ENCODE measurements around the gene MAP3K19. TPM values are rescaled to one million over a fixed set of nuclear protein-coding genes. Genes with fewer than 3 reads are reported as not detected.
A peak's percentile ranks its signal among the peaks of the same experiment; 100 is the strongest.

MAP3K19 gene
- total RNA-seq, 4 donors from 2014 or later, result not detected

GRCh38 chr2:135055182-135055786, 8.0 kb upstream of the MAP3K19 start:
- in situ Hi-C loops (cut with MboI; ENCODE audit: low pct_ligation_motif_present in 1 of 4, low pct_unique_long_range_greater_than_20kb in 1 of 4, low sequenced_read_pairs in 3 of 4) (no loop called here), intact Hi-C loops (cut with DNase I; ENCODE audit: low total_unique reads) (no loop called here)
- H3K27ac ChIP-seq, result peak overlapping the region in 1 of 4 donors; percentile 0

GRCh38 chr2:135052997-135053474, 5.8 kb upstream of the MAP3K19 start:
- TF ChIP-seq POLR2A (IDR thresholded peaks at IDR 0.05), result no peak
- no peak for TF ChIP-seq EP300 (IDR thresholded peaks at IDR 0.05; ENCODE audit: low read depth)
- TF ChIP-seq POLR2AphosphoS5 (IDR thresholded peaks at IDR 0.05), result no peak
- TF ChIP-seq CTCF (IDR thresholded peaks at IDR 0.05), result no peak
- Histone ChIP-seq H3K4me1 (peaks cover 17 to 41% (median 22%) of the 10 kb centered on the region in 4 donors), H3K4me3 (peak overlapping the region; percentile 52 to 96 (median 67)), H3K9me3 (no peaks in the 10 kb centered on the region), H3K36me3 (peaks cover 0 to 9% (median 0%) of the 10 kb centered on the region in 4 donors), H3K27me3 (no peaks in the 10 kb centered on the region), H3K27ac (peak overlapping the region; percentile 91 to 99 (median 92))
- intact Hi-C loops (cut with DNase I; ENCODE audit: low total_unique reads) (no loop called here), in situ Hi-C loops (cut with MboI; ENCODE audit: low pct_ligation_motif_present in 1 of 4, low pct_unique_long_range_greater_than_20kb in 1 of 4, low sequenced_read_pairs in 3 of 4) (no loop called here)
- WGBS, 2 donors (ENCODE audit: low coverage in 1 of 2), result 5 to 23% methylated on average over 3 to 15 of the region's 15 CpGs
- no peak for DNase-seq

More at GRCh38 chr2:135055182-135055786, 8.0 kb upstream of the MAP3K19 start:
- DNase-seq, result no peak
- peaks cover 0 to 15% (median 0%) of the 10 kb centered on the region in 4 donors for H3K36me3 ChIP-seq
- TF ChIP-seq POLR2AphosphoS5 (IDR thresholded peaks at IDR 0.05) (no peak), POLR2A (IDR thresholded peaks at IDR 0.05) (no peak), CTCF (IDR thresholded peaks at IDR 0.05) (no peak), EP300 (IDR thresholded peaks at IDR 0.05; ENCODE audit: low read depth) (no peak)
- H3K27me3 ChIP-seq, result no peaks in the 10 kb centered on the region
- 75% methylated on average over 2 of the region's 2 CpGs; no CpG with 5 or more reads in 1 of the 2 donors for WGBS, 2 donors (ENCODE audit: low coverage in 1 of 2)
- H3K4me1 ChIP-seq, result peaks cover 17 to 44% (median 22%) of the 10 kb centered on the region in 4 donors
- H3K4me3 ChIP-seq, result no peak overlapping the region
- no peaks in the 10 kb centered on the region for H3K9me3 ChIP-seq

GRCh38 chr2:135052042-135052876, 5.0 kb upstream of the MAP3K19 start, which contains the start of gene RAB3GAP1:
Gene RAB3GAP1, plus strand, starts transcription at chr2:135052292. Its CDS starts 16 bp downstream, at chr2:135052308.
- 0 to 1% methylated on average over 20 to 45 of the region's 45 CpGs for WGBS, 2 donors (ENCODE audit: low coverage in 1 of 2)
- Histone ChIP-seq H3K9me3 (no peaks in the 10 kb centered on the region), H3K36me3 (peaks cover 0 to 1% (median 0%) of the 10 kb centered on the region in 4 donors), H3K27ac (peak within 1 kb of the TSS; percentile 91 to 99 (median 92)), H3K4me3 (peak within 1 kb of the TSS; percentile 52 to 96 (median 67)), H3K27me3 (no peaks in the 10 kb centered on the region), H3K4me1 (peaks cover 17 to 34% (median 22%) of the 10 kb centered on the region in 4 donors)
- in situ Hi-C loops (cut with MboI; ENCODE audit: low pct_ligation_motif_present in 1 of 4, low pct_unique_long_range_greater_than_20kb in 1 of 4, low sequenced_read_pairs in 3 of 4), result no loop called here
- peak; percentile 81 for TF ChIP-seq POLR2A (IDR thresholded peaks at IDR 0.05)
- no peak for TF ChIP-seq EP300 (IDR thresholded peaks at IDR 0.05; ENCODE audit: low read depth)
- TF ChIP-seq CTCF (IDR thresholded peaks at IDR 0.05), result no peak
- TF ChIP-seq POLR2AphosphoS5 (IDR thresholded peaks at IDR 0.05), result peak; percentile 48 to 76 (median 71)
- intact Hi-C loops (cut with DNase I; ENCODE audit: low total_unique reads), result no loop called here
- DNase-seq, result peak; percentile 86

- Histone ChIP-seq H3K9me3 (no peaks in the 10 kb centered on the region), H3K27ac (no peak overlapping the region), H3K4me1 (peaks cover 14 to 32% (median 22%) of the 10 kb centered on the region in 4 donors), H3K36me3 (no peaks in the 10 kb centered on the region), H3K4me3 (no peak overlapping the region), H3K27me3 (no peaks in the 10 kb centered on the region)
- no peak for DNase-seq
- 94 to 100% methylated on average over 2 to 6 of the region's 6 CpGs for WGBS, 2 donors (ENCODE audit: low coverage in 1 of 2)
- TF ChIP-seq CTCF (IDR thresholded peaks at IDR 0.05) (no peak), POLR2A (IDR thresholded peaks at IDR 0.05) (no peak), EP300 (IDR thresholded peaks at IDR 0.05; ENCODE audit: low read depth) (no peak), POLR2AphosphoS5 (IDR thresholded peaks at IDR 0.05) (no peak)
- intact Hi-C loops (cut with DNase I; ENCODE audit: low total_unique reads) (no loop called here), in situ Hi-C loops (cut with MboI; ENCODE audit: low pct_ligation_motif_present in 1 of 4, low pct_unique_long_range_greater_than_20kb in 1 of 4, low sequenced_read_pairs in 3 of 4) (no loop called here)
Measured at GRCh38 chr2:135050684-135051083, 3.4 kb upstream of the MAP3K19 start.

Measured in transverse colon (tissue), 4 donors.